CD4-positive, alpha-beta T cell treated with Interleukin-17A for 1 hour (primary cell): ENCODE results near the gene IL27RA.
A peak's percentile ranks its signal among the peaks of the same experiment; 100 is the strongest.
"Not testable (repeated sequence)": the region's sequence is repeated elsewhere in the genome, so short reads cannot be mapped to it uniquely, and the experiment has no call there.

Source experiments
- DNase-seq: peaks from one replicate; pipeline ENCODE4 v3.0.0-alpha.2; 2020

Gene IL27RA

GRCh38 chr19:14033946-14034345 lies 2.4 kb downstream of the IL27RA start:
- no peak for DNase-seq

- DNase-seq: not testable (repeated sequence)
Observed at GRCh38 chr19:14035159-14035558, 3.6 kb downstream of the IL27RA start.

- no peak for DNase-seq
Observed at GRCh38 chr19:14035706-14036105, 4.1 kb downstream of the IL27RA start.

- no peak for DNase-seq
Observed at GRCh38 chr19:14039181-14039580, 7.6 kb downstream of the IL27RA start.

- DNase-seq: peak; percentile 79
Observed at GRCh38 chr19:14042659-14043608, 11.4 kb downstream of the IL27RA start.

- not testable (repeated sequence) for DNase-seq
Observed at GRCh38 chr19:14047866-14048265, 16.3 kb downstream of the IL27RA start.

GRCh38 chr19:14048443-14049153 lies 17.0 kb downstream of the IL27RA start:
- DNase-seq: peak; percentile 81

GRCh38 chr19:14050512-14050911 lies 18.9 kb downstream of the IL27RA start:
- no peak for DNase-seq

- DNase-seq: not testable (repeated sequence)
Observed at GRCh38 chr19:14050961-14051360, 19.4 kb downstream of the IL27RA start.

- no peak for DNase-seq
Observed at GRCh38 chr19:14051980-14052379, 20.4 kb downstream of the IL27RA start.

- DNase-seq: no peak
Observed at GRCh38 chr19:14052470-14052869, 20.9 kb downstream of the IL27RA start.

GRCh38 chr19:14053032-14053431 lies 21.5 kb downstream of the IL27RA start:
- DNase-seq: no peak

- DNase-seq: no peak
Observed at GRCh38 chr19:14053500-14053899, 21.9 kb downstream of the IL27RA start.

GRCh38 chr19:14054099-14054498 lies 22.5 kb downstream of the IL27RA start:
- DNase-seq: no peak

GRCh38 chr19:14054721-14055120 lies 23.2 kb downstream of the IL27RA start:
- no peak for DNase-seq

GRCh38 chr19:14055396-14055795 lies 23.8 kb downstream of the IL27RA start:
- DNase-seq: no peak

- no peak for DNase-seq
Observed at GRCh38 chr19:14056069-14056666, 24.6 kb downstream of the IL27RA start.

GRCh38 chr19:14056741-14057356 lies 25.3 kb downstream of the IL27RA start:
- no peak for DNase-seq

- DNase-seq: no peak
Observed at GRCh38 chr19:14058182-14059092, 26.9 kb downstream of the IL27RA start.

- peak; percentile 53 for DNase-seq
Observed at GRCh38 chr19:14059093-14059480, 27.5 kb downstream of the IL27RA start.

- DNase-seq: no peak
Observed at GRCh38 chr19:14059652-14060155, 28.1 kb downstream of the IL27RA start.
